OCI-LY3 (cell line): Measurements from ENCODE around the gene BHLHA15.
"Not testable (repeated sequence)": the region's sequence is repeated elsewhere in the genome, so short reads cannot be mapped to it uniquely, and the experiment has no call there.

Experiments
- H2AFZ ChIP-seq: fragments of 200-600, 300-600 bp; shearing (Covaris generic); 2 replicates; pipeline ENCODE4 v1.6.0; 2014; ENCODE audit warnings: antibody characterized with exemption, low read depth, low read length
- H3K27ac ChIP-seq: fragments of 200-600, 300-600 bp; sonication (generic); 2 replicates; pipeline ENCODE4 v1.5.1; 2014; ENCODE audit warnings: mild to moderate bottlenecking, low read length, moderate library complexity, mixed read lengths
- H3K27me3 ChIP-seq: fragments of 200-600, 300-600 bp; sonication (generic); 2 replicates; pipeline ENCODE4 v1.6.1; 2014; ENCODE audit warnings: low read depth, low read length, mixed read lengths
- H3K36me3 ChIP-seq: fragments of 200-600, 300-600 bp; sonication (generic); replicated peaks from 2 replicates; pipeline ENCODE3; 2014; ENCODE audit warnings: low read depth, low read length, mixed read lengths
- H3K4me1 ChIP-seq: fragments of 300-600, 200-600 bp; sonication (generic); 2 replicates; pipeline ENCODE4 v1.6.1; 2014; ENCODE audit warnings: low read length, mixed read lengths
- H3K4me2 ChIP-seq: fragments of 200-600, 300-600 bp; sonication (generic); 2 replicates; pipeline ENCODE4 v1.6.1; 2014; ENCODE audit warnings: low read length, mixed read lengths
- H3K4me3 ChIP-seq: fragments of 300-600, 200-600 bp; sonication (generic); 2 replicates; pipeline ENCODE4 v1.5.1; 2014; ENCODE audit warnings: antibody characterized with exemption, mild to moderate bottlenecking, low read length, moderate library complexity
- H3K79me2 ChIP-seq: fragments of 300-600, 200-600 bp; shearing (Covaris generic); 2 replicates; pipeline ENCODE4 v1.6.1; 2014; ENCODE audit warnings: mild to moderate bottlenecking, low read length, mixed read lengths
- H3K9ac ChIP-seq: fragments of 300-600, 200-600 bp; shearing (Covaris generic); 2 replicates; pipeline ENCODE4 v1.6.0; 2014; ENCODE audit warnings: mild to moderate bottlenecking, low read length, moderate library complexity
- H3K9me3 ChIP-seq: fragments of 200-600, 300-600 bp; shearing (Covaris generic); 2 replicates; pipeline ENCODE4 v1.6.1; 2014; ENCODE audit warnings: low read length, mixed read lengths; ENCODE audit not compliant: insufficient read depth
- H4K20me1 ChIP-seq: fragments of 200-600, 300-600 bp; sonication (generic); 2 replicates; pipeline ENCODE4 v1.6.1; 2016; ENCODE audit warnings: low read length, mixed read lengths; ENCODE audit not compliant: insufficient read depth
- CTCF ChIP-seq: fragments of 200-600, 300-600 bp; sonication (generic); IDR thresholded peaks from 2 replicates; pipeline ENCODE4 v1.5.1; 2014; ENCODE audit warnings: antibody characterized with exemption, low read length, low read depth
- EZH2phosphoT487 ChIP-seq: fragments of 200-600 bp; shearing (Covaris generic); IDR thresholded peaks from 2 replicates; pipeline ENCODE4 v1.6.1; 2018; ENCODE audit warnings: antibody characterized with exemption, mixed run types, low read depth

BHLHA15 gene

DNA sequence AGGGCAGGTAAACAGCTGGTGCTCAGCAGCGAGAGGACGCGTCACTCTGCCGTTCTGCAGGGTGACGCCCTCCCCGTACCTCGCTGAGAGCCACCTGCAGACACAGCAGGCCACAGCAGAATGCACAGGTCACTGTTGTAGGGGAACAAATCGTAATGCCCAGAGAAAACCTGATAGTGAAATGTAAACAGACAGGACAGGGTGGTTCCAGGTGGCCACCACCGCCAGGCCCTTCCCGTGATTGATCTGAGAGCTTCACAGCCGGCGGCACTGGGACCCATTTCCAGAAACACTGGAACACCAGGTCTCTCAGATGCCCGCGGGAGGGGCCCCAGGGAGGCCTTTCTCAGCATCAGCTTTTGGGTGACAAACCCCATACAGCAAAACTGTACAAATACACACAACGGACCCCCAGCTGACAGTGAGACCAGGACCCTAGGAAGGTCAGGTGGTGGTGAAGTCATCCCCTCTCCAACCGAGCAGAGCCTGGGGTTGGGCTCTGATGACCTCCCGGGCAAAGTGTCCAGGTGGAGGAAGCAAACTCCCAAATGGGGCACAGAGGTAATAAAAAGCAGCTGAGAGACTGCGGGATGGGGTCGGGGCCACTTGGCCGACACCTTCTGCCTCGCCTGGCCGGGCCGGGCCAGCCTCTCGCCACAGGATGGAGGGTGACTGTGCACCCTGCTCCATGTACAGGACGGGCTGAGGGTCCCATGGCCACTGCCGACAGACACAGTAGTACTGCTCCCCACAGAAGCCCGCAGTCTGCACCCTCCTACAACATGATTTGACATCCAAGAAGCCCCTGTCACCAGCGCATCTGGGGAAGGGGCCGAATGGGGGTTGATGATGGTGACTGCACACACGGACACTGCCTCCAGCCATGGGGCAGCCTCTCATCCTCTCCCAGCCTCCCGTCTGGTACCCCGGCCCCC, 4.6 kb downstream of the BHLHA15 start:
- H3K4me3 ChIP-seq = no peak overlapping the region
- H4K20me1 ChIP-seq = peaks cover 9% of the 10 kb centered on the region; the same call in 1 of the 2 replicates
- H3K9me3 ChIP-seq = no peaks in the 10 kb centered on the region
- H3K4me1 ChIP-seq = peaks cover 7% of the 10 kb centered on the region
- no peak overlapping the region for H2AFZ ChIP-seq
- TF ChIP-seq EZH2phosphoT487 (no peak), CTCF (no peak)
- peaks cover 15% of the 10 kb centered on the region for H3K27me3 ChIP-seq
- H3K27ac ChIP-seq = no peak overlapping the region
- no peaks in the 10 kb centered on the region for H3K36me3 ChIP-seq
- no peaks in the 10 kb centered on the region for H3K79me2 ChIP-seq
- H3K9ac ChIP-seq = no peak overlapping the region
- no peak overlapping the region for H3K4me2 ChIP-seq

DNA sequence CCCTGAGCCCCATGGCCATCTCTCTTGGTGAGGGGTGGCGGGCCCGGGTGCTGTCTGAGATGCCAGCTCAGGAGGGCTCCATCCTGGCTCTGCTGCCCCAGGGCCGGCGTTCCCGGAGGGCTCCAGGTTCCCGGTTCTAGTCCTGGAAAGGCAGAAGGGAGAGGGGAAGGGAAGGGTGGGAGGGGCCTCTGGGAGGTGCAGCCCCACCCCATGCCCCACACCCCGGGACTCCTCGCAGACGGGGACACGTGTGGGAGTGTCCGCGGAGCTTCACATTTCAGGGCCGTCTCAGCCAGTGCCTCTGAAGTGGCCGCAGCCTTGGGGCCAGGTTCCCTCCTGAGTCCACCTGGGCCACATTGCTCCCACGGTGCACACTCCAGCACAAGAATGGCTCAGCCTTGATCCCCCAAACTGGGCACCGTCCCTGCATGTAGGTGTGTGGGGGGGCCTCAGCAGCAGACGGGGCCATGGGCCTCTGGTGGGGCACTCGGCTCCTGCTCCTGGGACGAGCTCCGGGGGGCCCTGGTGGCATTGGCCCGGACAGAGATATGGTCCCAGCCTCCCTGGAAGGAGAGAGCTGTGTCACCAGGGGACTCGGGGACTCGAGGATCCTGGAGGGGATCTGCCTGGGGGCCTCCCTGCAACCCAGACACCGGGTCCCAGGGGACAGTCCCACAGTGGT, 5.8 kb downstream of the BHLHA15 start:
- H3K36me3 ChIP-seq = no peaks in the 10 kb centered on the region
- H3K9ac ChIP-seq = no peak overlapping the region
- H3K4me2 ChIP-seq = no peak overlapping the region
- no peak overlapping the region for H2AFZ ChIP-seq
- H3K27ac ChIP-seq = no peak overlapping the region
- H3K27me3 ChIP-seq = peaks cover 10% of the 10 kb centered on the region
- H3K9me3 ChIP-seq = no peaks in the 10 kb centered on the region
- H3K4me1 ChIP-seq = peaks cover 7% of the 10 kb centered on the region
- no peaks in the 10 kb centered on the region for H3K79me2 ChIP-seq
- no peak overlapping the region for H3K4me3 ChIP-seq
- peaks cover 9% of the 10 kb centered on the region; the same call in 1 of the 2 replicates for H4K20me1 ChIP-seq
- TF ChIP-seq EZH2phosphoT487 (no peak), CTCF (no peak)

DNA sequence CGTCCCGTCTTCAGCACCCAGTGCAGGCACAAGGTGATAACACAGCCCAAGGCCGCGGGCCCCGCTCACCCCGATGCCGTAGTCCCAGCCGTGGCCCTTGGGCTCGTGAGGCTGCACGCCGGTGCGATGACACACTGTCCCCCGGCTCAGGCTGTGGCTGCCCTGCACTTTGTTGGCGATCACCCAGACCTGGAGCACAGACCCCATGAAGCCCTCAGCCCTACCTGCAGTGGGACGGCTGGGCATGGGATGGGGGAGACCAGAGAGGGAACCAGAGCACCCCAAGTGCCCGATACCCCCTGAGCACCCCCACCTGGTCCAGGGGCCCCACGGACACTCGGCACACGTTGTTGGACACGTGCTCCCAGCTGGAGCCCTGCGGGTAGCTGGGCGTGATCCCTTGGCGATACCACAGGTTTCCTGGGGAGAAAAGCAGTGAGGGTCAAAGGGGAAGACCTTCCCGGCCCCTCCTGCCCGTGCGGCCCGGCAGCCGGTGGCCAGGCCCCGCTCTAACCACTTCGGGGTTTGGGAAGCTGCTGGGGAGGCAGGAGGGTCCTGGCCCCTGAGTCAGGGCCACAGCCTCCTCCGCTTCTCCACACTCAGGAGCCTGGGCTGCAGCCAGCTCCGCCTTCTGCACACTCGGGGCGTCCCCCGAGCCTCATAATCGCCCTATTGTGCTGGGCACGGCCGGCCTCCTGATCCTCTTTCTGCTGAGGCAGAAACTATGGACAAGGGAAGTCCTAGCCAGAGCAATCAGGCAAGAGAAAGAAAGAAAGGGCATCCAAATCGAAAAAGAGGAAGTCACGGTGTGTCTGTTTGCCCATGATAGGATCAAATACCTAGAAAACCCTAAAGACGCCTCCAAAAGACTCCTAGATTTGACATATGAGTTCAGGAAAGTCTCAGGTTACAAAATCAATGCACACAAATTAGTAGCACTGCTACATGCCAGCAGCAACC, 6.7 kb downstream of the BHLHA15 start:
- Histone ChIP-seq H2AFZ (no peak overlapping the region), H3K36me3 (no peaks in the 10 kb centered on the region), H3K27ac (no peak overlapping the region), H3K4me2 (no peak overlapping the region), H3K27me3 (peaks cover 10% of the 10 kb centered on the region), H3K9me3 (no peaks in the 10 kb centered on the region), H3K4me3 (no peak overlapping the region), H3K4me1 (peaks cover 7% of the 10 kb centered on the region), H3K9ac (no peak overlapping the region), H4K20me1 (peaks cover 9% of the 10 kb centered on the region; the same call in 1 of the 2 replicates), H3K79me2 (no peaks in the 10 kb centered on the region)
- no peak for TF ChIP-seq EZH2phosphoT487
- no peak for TF ChIP-seq CTCF

DNA sequence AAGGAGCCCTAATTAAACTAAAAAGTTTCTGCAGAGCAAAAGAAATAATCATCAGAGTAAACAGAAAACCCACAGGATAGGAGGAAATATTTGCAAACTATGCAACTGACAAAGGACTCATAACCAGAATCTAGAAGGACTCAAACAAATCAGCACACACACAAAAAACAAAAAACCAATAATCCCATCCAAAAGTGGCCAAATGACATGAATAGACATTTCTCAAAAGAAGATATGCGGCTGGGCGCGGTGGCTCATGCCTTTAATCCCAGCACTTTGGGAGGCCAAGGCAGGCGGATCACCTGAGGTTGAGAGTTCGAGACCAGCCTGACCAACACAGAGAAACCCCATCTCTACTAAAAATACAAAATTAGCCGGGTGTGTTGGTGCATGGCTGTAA, 8.1 kb downstream of the BHLHA15 start:
- H3K9ac ChIP-seq, H3K4me1 ChIP-seq, H3K9me3 ChIP-seq, H3K79me2 ChIP-seq, H3K27ac ChIP-seq, H3K36me3 ChIP-seq, H3K4me2 ChIP-seq, H2AFZ ChIP-seq, H4K20me1 ChIP-seq, H3K4me3 ChIP-seq: not testable (repeated sequence)
- H3K27me3 ChIP-seq = peaks cover 10% of the 10 kb centered on the region
